AG04450 (cell line): ENCODE measurements around the gene NFIA. TPM values are rescaled to one million over a fixed set of nuclear protein-coding genes. Genes with fewer than 3 reads are reported as not detected.

Experiments used
- CTCF ChIA-PET: fragments of 300-600, 350-600 bp; formaldehyde crosslinking; extraction: SDS; loops from one replicate; lab custom pipeline; 2022; ENCODE audit warnings: antibody characterized with exemption, inconsistent platforms; lab: Charles Lee
- POLR2A ChIA-PET: fragments of 350-600 bp; formaldehyde crosslinking; extraction: SDS; loops from one replicate; lab custom pipeline; 2021; ENCODE audit warnings: antibody characterized with exemption, inconsistent platforms; lab: Yijun Ruan, JAX
- DNase-seq: peaks from one replicate; pipeline ENCODE4 v3.0.0-alpha.2; 2011; ENCODE audit warnings: low read depth, low spot score
- H3K27ac ChIP-seq: one replicate; pipeline ENCODE4 v1.5.1; 2012; ENCODE audit warnings: low read depth, low read length, control low read depth
- H3K27me3 ChIP-seq: one replicate; pipeline ENCODE4 v1.6.0; 2012; ENCODE audit warnings: low read length; ENCODE audit not compliant: control insufficient read depth, insufficient read depth
- H3K4me3 ChIP-seq: 2 replicates; pipeline ENCODE4 v1.5.1; 2011; ENCODE audit warnings: mild to moderate bottlenecking, low read depth, low read length, control low read depth
- H3K9me3 ChIP-seq: 2 replicates; pipeline ENCODE4 v1.5.1; 2012; ENCODE audit warnings: low read length; ENCODE audit not compliant: control insufficient read depth, insufficient read depth
- CTCF ChIP-seq: IDR thresholded peaks from 2 replicates; pipeline ENCODE4 v1.5.1; 2011; ENCODE audit warnings: low read depth, low read length, control low read depth, inconsistent platforms
- polyA plus RNA-seq: library from polyadenylated mRNA; depleted of rRNA; stranded (reverse); fragments of >200 nt; gene quantifications from 2 replicates; pipeline ENCODE4 v1.2.3, GENCODE V29; 2011

The NFIA gene
- polyA plus RNA-seq, 1 experiment = 3.9 TPM

GRCh38 chr1:61157468-61157987 is 75.2 kb downstream of the NFIA start:
- ChIA-PET POLR2A (interaction anchor here (0.7 kb wide), 1 partner anchor 109 kb away, joined by 3 read pairs; no protein-coding TSS in a partner anchor), CTCF (interaction anchor here (0.6 to 1.4 kb wide), 8 partner anchors 11 to 431 kb away, joined by 3 to 8 read pairs (median 4); no protein-coding TSS in a partner anchor)
- no peaks in the 10 kb centered on the region for H3K9me3 ChIP-seq
- H3K4me3 ChIP-seq = no peak overlapping the region
- DNase-seq = peak; percentile 24
- TF ChIP-seq CTCF = no peak
- H3K27ac ChIP-seq = peak overlapping the region; percentile 69
- no peaks in the 10 kb centered on the region for H3K27me3 ChIP-seq

DNA sequence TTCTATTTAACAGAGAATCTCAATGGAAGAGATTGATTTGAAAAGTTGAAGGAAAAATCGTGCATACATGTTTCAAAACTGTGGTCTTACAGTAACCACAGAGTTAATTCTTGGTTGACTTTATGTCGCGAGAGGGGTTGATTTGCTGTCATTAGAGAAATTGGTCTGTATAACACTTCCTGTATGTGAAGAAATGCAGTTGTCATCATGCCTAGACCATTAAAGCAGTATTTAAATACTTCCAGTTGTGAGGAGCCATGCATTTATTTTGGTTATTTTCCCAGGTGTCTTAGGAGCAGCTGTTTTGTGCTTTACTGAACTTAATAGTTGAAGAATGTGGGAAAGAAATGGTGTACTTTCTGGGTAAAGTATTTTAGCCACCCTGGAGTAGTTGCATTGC is 76.2 kb downstream of the NFIA start:
- no peak for DNase-seq
- H3K4me3 ChIP-seq = no peak overlapping the region
- ChIA-PET CTCF (interaction anchor here (1.0 kb wide), 1 partner anchor 11 kb away, joined by 3 read pairs; no protein-coding TSS in a partner anchor), POLR2A (no interaction called here)
- no peak overlapping the region for H3K27ac ChIP-seq
- H3K27me3 ChIP-seq = no peaks in the 10 kb centered on the region
- no peaks in the 10 kb centered on the region for H3K9me3 ChIP-seq
- TF ChIP-seq CTCF = no peak

- Histone ChIP-seq H3K4me3 (no peak overlapping the region), H3K9me3 (no peaks in the 10 kb centered on the region), H3K27ac (no peak overlapping the region), H3K27me3 (no peaks in the 10 kb centered on the region)
- TF ChIP-seq CTCF = no peak
- no peak for DNase-seq
- POLR2A ChIA-PET = no interaction called here
- CTCF ChIA-PET = no interaction called here
These were observed 78.2 kb downstream of the NFIA start for GRCh38 chr1:61160526-61160925.

GRCh38 chr1:61162520-61163258 is 80.3 kb downstream of the NFIA start:
- POLR2A ChIA-PET = no interaction called here
- Histone ChIP-seq H3K4me3 (no peak overlapping the region), H3K9me3 (no peaks in the 10 kb centered on the region), H3K27me3 (no peaks in the 10 kb centered on the region), H3K27ac (no peak overlapping the region)
- no peak for TF ChIP-seq CTCF
- no peak for DNase-seq
- CTCF ChIA-PET = interaction anchor here (1.9 kb wide), 1 partner anchor 113 kb away, joined by 5 read pairs; no protein-coding TSS in a partner anchor

GRCh38 chr1:61163355-61163754 is 81.0 kb downstream of the NFIA start:
- DNase-seq = no peak
- TF ChIP-seq CTCF = no peak
- ChIA-PET POLR2A (no interaction called here), CTCF (interaction anchor here (1.9 kb wide), 1 partner anchor 114 kb away, joined by 5 read pairs; no protein-coding TSS in a partner anchor)
- no peak overlapping the region for H3K4me3 ChIP-seq
- no peaks in the 10 kb centered on the region for H3K9me3 ChIP-seq
- no peaks in the 10 kb centered on the region for H3K27me3 ChIP-seq
- H3K27ac ChIP-seq = no peak overlapping the region
